Fibroblast of peridontal ligament (primary cell): ENCODE data around the gene REXO4.

Experiments
- DNase-seq: peaks from one replicate; pipeline ENCODE4 v3.0.0-alpha.2; 2010; ENCODE audit errors: extremely low read depth

REXO4 gene

DNA sequence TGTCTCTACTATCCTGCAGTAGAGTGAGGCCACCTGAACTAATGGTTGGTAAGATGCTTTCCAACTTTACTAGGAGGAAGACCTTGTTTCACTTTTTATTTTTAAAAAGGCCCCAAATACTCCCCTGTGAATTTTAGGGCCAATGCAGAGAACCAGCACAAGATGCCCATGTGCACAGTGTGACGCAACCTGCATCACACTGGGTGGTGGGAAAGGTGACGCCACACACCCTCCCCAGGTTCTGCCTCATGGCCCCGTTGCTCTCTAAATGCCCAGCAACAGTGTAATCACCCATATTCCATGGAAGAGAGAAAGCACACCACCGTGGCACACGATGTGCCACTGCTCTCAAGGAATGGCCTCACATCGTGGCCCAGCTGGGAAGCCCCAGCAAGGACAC lies 48.4 kb downstream of the REXO4 start:
- no peak for DNase-seq

DNA sequence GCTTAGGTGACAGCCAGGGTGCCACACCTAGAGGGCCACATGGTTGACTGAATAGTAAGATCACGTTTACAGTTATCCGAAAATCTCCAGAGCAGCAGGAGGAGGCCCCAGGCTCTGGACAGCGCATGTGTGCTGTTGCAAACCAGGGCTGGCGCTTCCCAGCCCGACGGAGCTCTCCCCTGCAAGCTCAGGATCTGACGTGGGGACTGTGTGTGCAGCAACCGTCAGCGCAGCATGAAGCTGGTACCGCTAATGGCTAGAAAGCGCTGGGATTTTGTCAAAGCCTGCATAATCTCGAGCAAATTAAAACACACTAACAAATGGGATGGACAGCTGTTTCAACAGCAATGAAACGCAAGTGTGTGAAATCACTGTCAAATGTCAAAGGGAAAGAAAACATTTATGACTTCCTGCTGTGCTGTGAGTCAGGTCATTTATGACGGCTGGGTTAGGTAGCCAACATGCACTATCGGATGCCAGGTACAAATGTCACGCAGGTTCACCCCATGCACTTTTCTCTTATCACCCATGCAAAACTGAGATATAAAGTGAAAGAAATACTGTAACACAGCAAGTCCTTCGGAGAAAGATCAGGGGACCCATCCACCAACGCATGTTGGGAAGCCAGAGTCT lies 49.4 kb downstream of the REXO4 start:
- DNase-seq = no peak

DNA sequence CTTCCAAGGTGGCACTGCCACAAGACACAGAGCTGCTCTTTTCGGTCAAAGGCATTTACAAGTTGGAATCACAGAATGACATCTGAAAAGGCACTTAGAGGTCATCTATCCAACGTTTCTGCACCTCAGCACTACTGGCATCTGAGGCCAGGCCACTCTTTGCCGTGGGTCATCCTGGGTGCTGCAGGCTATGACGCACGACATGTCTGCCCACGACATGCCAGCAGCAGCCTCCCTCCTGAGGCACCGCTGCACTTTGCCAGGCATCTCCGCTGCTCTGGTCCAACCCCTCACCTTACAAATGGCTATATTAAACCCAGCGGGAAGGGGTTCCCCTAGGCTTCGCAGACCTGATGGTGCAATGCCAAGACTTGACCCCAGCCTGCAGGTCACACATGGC lies 50.0 kb downstream of the REXO4 start:
- DNase-seq = no peak

DNA sequence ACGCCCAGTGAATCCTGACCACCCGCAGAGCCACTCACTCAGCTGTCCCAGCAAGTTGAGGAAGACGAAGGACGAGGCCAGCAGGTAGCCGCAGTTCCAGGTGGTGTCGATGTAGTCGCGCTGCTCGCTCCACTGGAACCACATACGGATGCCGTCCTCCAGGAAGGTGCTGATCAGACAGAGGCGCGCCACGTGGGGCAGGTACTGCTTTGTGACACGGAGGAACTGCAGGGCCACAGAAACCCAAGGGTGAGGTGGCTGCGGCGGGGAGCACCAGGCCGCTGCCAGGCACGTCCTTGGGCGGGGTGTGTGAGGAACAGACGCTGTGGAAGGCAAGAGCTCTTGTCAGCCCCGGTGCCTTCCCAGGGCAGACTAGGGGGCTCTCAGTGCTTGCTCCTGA lies 50.6 kb downstream of the REXO4 start:
- no peak for DNase-seq

DNA sequence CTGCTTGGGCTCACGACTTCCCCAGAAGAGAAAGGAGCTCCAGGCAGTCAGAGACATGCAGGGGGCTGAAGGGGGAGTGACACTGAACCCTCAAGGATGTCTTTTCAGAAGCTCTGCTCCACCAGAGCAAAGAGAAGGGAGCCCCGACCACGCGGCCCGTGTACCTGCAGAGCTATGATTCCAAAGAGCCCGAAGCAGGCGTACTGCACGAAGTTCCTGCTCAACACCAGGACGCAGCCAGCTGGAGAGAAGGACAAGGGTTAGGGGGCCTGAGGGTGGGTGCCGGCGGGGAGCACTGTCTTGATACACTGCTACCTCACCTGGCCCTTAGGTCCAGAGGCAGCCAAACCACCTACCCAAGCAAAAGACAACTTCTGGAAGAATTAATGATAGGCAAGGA lies 51.4 kb downstream of the REXO4 start:
- no peak for DNase-seq

DNA sequence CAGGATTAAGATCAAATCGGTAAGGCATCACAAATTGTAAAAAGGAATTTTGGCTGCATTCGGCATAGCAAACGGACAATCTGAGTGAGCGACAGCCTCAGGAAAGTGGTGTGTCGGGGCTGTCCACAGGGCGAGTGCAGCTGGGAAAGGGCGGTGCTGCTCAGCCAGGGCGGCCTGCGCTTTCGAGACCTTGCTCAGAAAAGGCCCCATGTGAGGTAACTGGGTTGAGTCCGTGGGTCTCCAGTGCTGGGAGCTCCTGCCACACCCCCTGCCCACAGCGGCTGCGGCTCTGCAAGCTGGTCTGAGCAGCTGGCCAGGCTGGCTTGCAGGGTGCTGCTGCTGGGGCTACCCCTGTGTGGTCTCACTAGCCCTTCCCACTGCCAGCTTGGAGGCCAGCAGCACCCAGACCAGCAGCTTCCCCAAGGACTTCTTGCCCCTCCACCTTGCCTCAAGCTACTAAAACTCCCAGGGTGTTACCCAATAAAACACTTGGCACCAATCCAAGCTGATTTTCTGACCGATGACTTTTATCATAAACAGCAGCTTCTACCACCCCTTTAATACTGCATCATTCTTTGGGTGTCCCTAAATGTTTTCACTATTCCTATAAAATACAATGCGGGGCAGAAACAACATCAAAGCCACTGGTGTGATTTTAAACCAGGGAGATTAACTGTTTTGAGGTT lies 55.3 kb downstream of the REXO4 start:
- DNase-seq = no peak

DNA sequence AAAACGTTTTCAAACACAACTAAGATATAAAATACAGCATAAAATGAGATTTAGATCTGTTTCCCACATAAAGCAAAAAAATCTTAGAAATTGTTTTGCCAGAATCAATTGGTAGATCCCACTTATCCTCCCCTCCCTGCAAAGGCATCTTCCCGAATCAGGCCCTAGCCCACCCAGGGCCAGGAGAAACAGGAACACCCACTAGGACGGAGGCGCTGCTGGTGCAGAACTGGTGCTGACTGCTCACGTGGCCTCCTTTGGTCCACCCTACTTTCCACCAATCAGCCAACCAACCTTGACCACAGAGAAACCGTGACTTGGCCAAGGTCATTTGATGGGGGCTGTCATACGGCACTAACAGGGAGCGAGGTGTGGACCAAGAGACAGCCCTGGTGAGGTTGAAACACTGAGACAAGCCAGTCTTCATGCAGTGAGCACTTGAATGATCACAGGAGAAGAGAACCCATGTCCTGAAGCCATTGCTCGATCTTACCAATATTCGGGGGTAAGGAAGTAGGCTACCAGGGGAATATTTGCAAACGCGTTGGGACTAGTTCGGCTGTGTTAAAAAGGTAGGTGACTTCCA lies 56.2 kb downstream of the REXO4 start:
- DNase-seq = no peak

DNA sequence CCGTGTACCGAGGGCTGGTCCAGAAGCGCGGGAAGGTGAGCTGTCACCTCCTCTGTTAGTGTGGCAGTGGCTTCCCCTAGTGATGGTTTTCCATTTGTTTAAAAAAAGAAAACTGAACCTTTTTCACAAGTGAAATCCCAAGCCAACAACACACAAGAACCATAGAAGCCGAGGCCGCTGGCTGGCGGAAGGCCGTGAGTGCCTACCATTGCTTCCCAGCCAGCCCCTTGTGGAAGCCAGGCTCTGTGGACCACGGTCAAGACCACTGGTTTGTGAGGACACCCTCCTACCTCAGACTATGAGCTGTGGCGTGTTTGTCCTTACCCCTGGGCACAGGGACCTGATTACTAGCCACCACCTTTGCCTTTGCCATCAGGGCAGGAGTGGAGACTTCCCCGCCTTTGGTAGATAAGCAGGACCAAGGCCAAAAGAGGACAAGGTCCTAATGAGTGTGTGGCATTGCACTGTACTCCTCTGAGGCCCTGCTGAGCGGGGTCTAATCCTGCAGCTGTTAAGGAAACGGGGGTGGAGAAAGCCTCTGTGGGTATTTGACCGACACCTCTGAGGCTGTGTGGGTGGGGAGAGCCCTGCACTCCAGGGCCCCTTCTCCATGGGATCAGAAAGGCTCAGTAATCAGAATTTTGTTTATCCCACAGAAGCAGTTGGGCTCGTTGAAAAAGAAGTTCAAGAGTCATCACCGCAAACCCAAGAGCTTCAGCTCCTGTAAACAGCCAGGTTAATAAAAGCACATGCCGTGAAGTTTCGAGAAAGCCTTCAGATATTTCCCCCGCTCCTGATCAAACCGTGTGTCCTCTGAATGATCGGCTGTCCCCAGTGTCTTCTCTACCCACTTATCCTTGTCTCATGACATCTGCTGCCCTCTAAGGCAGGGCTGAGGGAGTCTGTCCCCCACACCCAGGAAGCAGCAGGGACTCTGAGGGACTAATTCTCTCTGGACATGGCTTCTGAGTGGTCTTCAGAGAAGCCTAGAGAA lies 57.1 kb downstream of the REXO4 start:
- DNase-seq = no peak

DNA sequence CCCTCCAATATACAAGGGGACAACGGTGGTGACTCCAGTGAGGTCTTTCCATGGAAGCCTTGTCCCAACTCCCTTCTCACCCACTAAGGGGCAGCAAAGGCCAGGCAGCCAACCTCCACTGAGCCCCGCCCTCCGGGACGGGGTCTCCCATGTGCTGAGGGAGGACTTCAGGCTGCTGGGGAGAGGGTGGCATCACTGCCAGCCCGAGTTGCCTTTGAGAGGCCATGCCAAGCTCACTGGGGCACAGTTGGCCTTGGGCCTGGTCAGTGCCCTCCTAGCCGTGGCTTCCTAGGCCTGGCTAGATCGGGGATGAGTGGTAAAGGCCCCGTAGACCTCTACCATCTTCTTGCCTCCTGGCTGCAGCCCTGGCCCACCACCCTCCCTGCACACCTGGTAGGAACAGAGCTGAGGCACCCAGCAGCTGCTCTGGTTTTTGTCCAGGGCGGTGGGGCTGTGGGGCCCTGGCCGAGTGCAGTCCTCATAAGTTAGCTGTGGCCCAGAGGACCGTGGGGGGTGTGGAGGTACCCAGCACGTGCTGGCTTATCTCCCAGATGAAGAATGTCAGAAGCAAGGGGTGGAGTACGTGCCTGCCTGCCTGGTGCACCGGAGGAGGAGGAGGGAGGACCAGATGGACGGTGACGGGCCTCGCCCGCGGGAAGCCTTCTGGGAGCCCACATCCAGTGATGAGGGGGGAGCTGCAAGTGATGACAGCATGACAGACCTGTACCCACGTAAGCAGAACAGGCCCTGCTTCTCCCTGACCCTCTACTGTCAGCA lies 58.2 kb downstream of the REXO4 start:
- DNase-seq = no peak

DNA sequence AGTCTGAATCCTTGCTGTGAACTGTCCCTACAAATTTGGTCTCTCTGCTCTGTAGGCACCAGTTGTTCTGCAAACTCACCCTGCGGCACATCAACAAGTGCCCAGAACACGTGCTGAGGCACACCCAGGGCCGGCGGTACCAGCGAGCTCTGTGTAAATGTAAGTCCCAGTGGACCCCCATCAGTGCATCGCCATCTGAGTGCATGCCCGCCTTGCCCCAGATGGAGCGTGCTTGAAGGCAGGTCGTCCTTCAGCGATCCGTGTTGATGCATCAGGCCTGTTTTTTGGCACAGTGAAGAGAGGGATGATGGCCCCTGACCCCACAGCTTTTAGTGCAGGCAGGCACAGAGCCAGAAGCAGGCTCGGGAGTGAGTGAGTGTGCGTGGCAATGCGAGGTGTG lies 60.2 kb downstream of the REXO4 start:
- no peak for DNase-seq

DNA sequence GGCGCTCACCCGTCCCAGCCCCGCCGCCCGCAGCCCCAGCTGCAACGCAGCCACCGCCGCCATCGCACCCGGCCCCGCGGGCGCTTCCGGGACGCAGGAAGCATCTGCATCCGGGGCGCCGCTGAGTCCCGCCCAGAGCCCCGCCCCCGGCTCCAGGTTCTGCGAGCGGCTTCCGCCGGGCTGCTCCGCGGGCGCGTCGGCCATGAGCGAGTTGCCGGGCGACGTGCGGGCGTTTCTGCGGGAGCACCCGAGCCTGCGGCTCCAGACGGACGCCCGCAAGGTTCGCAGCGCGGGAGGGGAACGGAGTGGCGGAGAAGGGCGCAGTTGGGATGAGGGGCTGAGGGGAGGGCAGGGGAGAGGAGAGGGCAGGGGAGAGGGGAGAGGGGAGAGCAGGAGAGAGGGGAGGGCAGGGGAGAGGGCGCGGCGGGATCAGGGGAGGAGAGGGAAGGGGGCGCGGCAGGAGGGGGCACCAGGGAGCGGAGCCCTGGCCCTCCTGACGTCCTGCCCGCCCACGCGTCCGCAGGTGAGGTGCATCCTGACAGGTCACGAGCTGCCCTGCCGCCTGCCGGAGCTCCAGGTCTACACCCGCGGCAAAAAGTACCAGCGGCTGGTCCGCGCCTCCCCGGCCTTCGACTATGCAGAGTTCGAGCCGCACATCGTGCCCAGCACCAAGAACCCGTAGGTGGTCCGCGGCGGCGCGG lies 61.3 kb downstream of the REXO4 start, which contains the start of the genes SURF1 and SURF2:
TSS of gene SURF1 (minus strand) at position 97 of the 701 bp plus-strand sequence. CDS start at position 63, 34 bp downstream.
TSS of gene SURF2 (plus strand) at position 160 of the 701 bp plus-strand sequence. CDS start at position 203, 43 bp downstream.
- peak; percentile 57 for DNase-seq
